Raji (cell line): ENCODE measurements around the gene RHEBL1.

Experiments
- POLR2A ChIP-seq: IDR thresholded peaks from 2 replicates; pipeline ENCODE4 v1.6.1; 2011; ENCODE audit warnings: low read depth, low read length, control low read depth; ENCODE audit not compliant: insufficient read depth

The RHEBL1 gene

GRCh38 chr12:49092816-49093406, 23.1 kb upstream of the RHEBL1 start:
- TF ChIP-seq POLR2A: no peak

GRCh38 chr12:49092086-49092815, 22.5 kb upstream of the RHEBL1 start:
- TF ChIP-seq POLR2A: no peak

GRCh38 chr12:49091836-49092085, 22.0 kb upstream of the RHEBL1 start:
- no peak for TF ChIP-seq POLR2A

- TF ChIP-seq POLR2A: no peak
These were observed 21.5 kb upstream of the RHEBL1 start for GRCh38 chr12:49091056-49091835.

- TF ChIP-seq POLR2A: no peak
These were observed 20.3 kb upstream of the RHEBL1 start for GRCh38 chr12:49089821-49090773.

GRCh38 chr12:49088932-49089330, 19.2 kb upstream of the RHEBL1 start:
- no peak for TF ChIP-seq POLR2A

GRCh38 chr12:49088150-49088931, 18.6 kb upstream of the RHEBL1 start:
- TF ChIP-seq POLR2A: peak; percentile 51; the same call in 1 of the 2 replicates

- TF ChIP-seq POLR2A: no peak
These were observed 16.3 kb upstream of the RHEBL1 start for GRCh38 chr12:49086116-49086515.

GRCh38 chr12:49084438-49084837, 14.7 kb upstream of the RHEBL1 start:
- TF ChIP-seq POLR2A: no peak

- TF ChIP-seq POLR2A: no peak
These were observed 10.0 kb upstream of the RHEBL1 start for GRCh38 chr12:49079793-49080192.

GRCh38 chr12:49070971-49071370, 1.2 kb upstream of the RHEBL1 start:
- TF ChIP-seq POLR2A: no peak

- TF ChIP-seq POLR2A: no peak
These were observed 786 bp downstream of the RHEBL1 start for GRCh38 chr12:49068879-49069506.

GRCh38 chr12:49066120-49066519, 3.7 kb downstream of the RHEBL1 start:
- TF ChIP-seq POLR2A: no peak

GRCh38 chr12:49064767-49065152, 5.0 kb downstream of the RHEBL1 start:
- no peak for TF ChIP-seq POLR2A
